ENCODE results near the gene LANCL3.
"Not testable (repeated sequence)": the region's sequence is repeated elsewhere in the genome, so short reads cannot be mapped to it uniquely, and the experiment has no call there.

Gene LANCL3

DNA sequence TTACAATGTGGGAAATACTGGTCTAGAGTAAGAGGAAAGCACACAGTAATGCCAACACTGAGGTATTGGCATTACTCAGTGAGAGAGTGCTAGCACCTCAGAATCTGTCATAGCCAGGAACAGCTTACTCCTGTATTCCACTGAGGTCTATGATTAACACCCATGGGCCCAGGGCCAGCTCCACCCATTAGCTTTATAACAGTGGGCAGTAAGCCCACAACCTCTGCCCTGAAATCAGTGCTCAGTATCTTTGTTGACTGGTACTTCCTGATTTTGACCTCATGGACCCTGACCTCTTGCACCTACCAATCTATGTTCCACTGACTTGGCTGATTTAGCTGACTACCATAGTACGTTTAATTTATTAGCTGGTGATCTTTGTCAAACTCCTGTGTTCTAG is 56.1 kb downstream of the LANCL3 start:
- no peak for DNase-seq

DNA sequence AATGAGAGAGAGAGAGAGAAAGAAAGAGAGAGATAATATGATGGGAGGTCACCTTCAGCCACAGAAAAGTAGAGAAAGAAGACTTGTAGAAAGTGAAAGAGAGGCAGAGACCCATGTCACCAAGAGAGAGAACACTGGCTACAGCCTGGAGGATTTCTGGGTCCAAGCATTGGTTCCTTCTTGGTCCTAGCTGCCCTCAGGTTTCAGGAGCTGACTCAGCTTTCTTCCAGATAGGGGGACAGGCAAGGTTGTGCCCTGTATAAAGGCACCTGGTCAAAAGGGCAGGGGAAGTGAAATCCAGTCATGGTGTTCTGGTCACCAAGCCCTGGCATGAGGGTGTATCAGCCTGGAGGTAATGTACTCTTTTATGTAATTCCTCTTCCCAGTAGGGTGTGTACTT is 66.6 kb downstream of the LANCL3 start:
- no peak for DNase-seq

GRCh38 chrX:37640142-37640541 is 68.7 kb downstream of the LANCL3 start:
- DNase-seq: no peak

- no peak for DNase-seq
Observed at GRCh38 chrX:37641859-37642258, 70.4 kb downstream of the LANCL3 start.

GRCh38 chrX:37644381-37645305 is 73.2 kb downstream of the LANCL3 start:
- no peak for DNase-seq

DNA sequence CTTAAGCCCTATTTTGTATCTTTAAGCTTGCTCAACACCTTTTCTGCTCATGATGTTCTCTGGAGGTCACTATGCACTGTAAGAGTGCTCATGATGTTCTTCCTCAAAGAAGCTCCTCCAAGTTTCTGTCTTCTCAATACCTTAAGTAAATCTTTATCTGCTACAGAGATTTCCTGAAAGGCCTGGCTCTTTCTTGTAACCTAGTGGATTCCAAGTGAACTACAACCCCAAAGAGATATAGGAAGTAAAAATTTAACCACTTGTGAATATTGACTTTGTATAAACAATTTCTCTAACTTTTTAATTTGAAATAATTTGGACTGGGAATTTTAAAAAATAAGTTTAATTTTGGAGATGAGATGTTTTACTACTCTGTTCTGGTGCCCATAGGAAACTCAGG is 74.8 kb downstream of the LANCL3 start:
- DNase-seq: no peak

- DNase-seq: not testable (repeated sequence)
Observed at GRCh38 chrX:37650879-37651278, 79.4 kb downstream of the LANCL3 start.

DNA sequence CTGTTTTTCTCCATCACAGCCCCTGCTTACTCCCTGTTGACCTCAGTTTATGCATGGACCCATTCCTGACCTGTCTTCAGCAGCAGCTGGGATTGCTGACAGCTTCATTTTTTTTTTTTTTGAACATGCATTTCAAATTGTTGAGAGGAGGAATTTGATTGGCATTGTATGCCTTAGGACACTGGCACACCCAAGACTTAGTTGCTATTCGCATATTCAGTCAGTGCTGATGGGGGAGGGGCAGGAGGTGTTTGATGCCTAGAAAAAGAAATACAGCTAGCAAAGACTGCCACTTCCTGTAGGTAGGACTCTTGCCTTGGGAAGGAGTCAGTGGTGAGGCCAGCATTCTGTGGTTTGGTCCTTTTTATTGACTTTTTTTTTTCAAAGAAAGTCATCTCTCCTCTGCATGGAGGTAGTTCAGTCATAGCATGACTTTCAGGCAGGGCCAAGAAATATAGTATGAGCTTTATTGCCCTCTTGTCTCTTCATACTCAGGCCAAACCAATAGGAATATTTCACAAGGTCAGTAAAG is 80.5 kb downstream of the LANCL3 start:
- DNase-seq: no peak

- no peak for DNase-seq
Observed at GRCh38 chrX:37652589-37653231, 81.2 kb downstream of the LANCL3 start.

- no peak for DNase-seq
Observed at GRCh38 chrX:37653397-37654085, 82.1 kb downstream of the LANCL3 start.

GRCh38 chrX:37658343-37659030 is 87.0 kb downstream of the LANCL3 start:
- no peak for DNase-seq

- no peak for DNase-seq
Observed at GRCh38 chrX:37659047-37659446, 87.6 kb downstream of the LANCL3 start.

DNA sequence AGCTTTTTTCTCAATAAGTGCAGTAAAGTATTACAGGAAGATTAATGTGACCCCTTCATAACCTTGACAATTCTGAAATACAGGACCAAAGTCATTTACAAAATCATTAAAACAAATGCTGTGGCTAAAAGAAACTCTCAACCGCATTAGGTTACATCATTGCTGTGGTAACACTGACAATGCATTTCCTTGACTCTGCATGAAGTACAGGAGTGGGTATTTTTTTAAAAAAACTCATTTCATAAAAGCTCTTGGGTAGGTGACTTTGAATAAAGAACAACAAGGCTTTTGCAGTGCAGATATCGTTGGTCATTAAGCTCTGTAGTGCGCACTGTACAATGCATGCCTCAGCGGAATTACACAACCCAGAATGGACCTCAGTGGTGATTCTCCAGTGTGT is 90.7 kb downstream of the LANCL3 start:
- no peak for DNase-seq

DNA sequence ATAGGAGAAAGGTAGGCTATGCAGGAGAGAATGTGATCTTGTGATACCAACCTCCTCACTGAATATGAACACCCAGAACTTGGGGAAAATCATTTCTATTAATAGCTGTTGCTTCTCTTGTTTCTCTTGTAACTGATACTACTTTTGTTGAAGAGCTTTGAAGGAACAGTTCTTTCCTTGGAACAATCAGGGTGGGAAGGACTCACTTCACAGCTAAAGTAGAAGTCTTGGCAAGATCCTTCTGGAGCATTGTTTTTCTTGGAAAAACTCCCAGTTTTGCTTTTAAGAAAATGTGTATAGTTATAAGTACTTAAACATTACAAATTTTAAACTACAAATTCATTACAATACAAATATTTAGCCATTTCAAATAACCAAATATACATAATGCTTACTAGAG is 95.1 kb downstream of the LANCL3 start:
- no peak for DNase-seq

GRCh38 chrX:37667141-37667540 is 95.7 kb downstream of the LANCL3 start:
- no peak for DNase-seq

GRCh38 chrX:37672563-37672962 is 101.1 kb downstream of the LANCL3 start:
- DNase-seq: no peak

DNA sequence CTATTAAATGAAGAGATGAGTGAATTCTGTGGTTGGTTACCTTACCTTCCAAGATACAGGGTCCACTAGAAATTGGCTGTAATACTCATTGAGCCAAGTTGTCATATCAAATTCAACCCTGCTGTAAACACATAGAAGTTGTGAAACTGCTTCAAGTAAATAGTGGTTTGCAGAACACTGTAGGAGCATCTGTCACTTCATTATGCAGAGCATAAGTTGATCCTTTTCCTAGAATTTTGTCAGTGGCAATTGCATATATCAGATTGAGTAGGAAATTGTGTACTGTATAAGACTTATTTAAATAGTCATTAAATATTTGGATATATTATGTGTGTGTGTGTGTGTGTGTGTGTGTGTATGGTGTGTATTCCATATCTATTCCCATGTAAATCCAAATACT is 105.3 kb downstream of the LANCL3 start:
- DNase-seq: no peak

GRCh38 chrX:37677243-37677642 is 105.8 kb downstream of the LANCL3 start:
- no peak for DNase-seq

DNA sequence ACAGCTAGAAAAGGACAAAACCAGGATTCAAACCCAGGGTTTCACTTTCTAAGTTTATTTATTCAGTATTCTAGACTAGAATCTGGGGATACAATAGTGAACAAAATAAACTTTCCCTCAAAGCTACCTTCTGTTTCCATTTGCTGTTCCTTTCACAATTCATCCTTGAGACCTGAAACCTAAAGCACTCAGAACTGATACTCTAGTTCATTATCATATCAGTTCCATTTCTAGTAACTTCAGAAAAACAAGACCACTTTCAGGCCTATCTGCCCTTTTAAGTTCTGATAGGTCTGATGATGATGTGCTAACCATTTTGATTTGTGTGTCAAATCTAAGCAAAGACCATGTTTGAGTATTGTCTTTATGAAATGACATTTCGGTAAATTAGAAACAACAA is 106.3 kb downstream of the LANCL3 start:
- no peak for DNase-seq

DNA sequence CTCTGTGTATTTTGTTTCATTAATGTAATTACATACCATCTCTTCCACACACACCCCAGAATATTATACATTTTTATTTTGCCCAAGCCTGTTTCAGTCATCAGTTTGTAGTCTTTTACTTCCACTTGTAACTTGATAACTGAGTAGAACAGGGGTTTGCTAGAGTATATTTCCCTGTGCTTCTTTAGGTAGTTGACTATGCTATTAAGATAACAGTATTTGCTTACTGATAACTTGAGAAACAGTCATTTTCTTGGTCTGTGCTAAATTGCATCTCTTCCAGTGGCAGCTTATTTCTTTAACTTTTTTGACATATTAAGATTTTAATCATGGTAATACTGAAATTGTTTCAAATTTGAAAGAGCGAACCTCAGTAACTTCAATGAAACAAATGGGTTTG is 107.1 kb downstream of the LANCL3 start:
- DNase-seq: no peak

- DNase-seq: no peak
Observed at GRCh38 chrX:37679230-37679629, 107.8 kb downstream of the LANCL3 start.

GRCh38 chrX:37679888-37680287 is 108.4 kb downstream of the LANCL3 start:
- DNase-seq: no peak

- no peak for DNase-seq
Observed at GRCh38 chrX:37684426-37684825, 113.0 kb downstream of the LANCL3 start.

All from cortex of kidney (tissue), 1 donor.